ENCODE measurements around the gene MAD1L1.

MAD1L1 gene

DNA sequence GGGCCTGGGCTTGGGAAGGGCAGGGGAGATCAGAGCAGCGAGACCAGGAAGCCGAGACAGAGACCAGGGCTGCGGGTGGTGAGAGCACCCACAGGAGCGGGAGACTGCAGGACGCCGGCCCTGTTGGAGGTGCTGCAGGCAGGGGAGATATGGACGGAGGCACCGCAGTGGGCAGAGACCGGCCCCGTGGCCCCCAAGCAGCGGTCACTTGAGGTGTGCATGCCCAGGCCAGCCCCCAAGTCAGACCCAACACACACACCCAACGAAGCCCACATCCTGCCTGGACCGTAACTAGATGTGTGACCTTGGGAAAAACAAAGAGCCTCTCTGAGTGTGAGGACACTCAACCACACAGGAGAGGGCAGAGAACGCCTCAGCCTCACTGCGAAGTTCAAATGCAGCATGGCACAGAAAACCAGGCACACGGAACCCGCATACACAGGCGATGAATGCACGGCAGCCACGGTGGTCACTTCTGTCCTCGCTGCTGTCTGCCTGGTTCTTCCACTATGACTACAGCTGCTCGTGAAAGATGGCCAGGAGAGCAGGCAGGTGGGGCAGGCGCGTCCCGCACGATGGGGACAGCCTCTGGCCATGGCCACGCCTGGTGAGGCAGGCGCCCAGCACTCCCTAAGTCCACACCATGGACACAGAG lies 214.7 kb downstream of the MAD1L1 start:
- no peak for DNase-seq (ENCODE audit: low read depth)
- H3K4me3 ChIP-seq (replicated peaks; ENCODE audit: low read depth, low read length): no peak overlapping the region
- TF ChIP-seq, protein P1, sequence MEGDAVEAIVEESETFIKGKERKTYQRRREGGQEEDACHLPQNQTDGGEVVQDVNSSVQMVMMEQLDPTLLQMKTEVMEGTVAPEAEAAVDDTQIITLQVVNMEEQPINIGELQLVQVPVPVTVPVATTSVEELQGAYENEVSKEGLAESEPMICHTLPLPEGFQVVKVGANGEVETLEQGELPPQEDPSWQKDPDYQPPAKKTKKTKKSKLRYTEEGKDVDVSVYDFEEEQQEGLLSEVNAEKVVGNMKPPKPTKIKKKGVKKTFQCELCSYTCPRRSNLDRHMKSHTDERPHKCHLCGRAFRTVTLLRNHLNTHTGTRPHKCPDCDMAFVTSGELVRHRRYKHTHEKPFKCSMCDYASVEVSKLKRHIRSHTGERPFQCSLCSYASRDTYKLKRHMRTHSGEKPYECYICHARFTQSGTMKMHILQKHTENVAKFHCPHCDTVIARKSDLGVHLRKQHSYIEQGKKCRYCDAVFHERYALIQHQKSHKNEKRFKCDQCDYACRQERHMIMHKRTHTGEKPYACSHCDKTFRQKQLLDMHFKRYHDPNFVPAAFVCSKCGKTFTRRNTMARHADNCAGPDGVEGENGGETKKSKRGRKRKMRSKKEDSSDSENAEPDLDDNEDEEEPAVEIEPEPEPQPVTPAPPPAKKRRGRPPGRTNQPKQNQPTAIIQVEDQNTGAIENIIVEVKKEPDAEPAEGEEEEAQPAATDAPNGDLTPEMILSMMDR (IDR thresholded peaks at IDR 0.05; ENCODE audit: low read length, missing control alignments): no peak

DNA sequence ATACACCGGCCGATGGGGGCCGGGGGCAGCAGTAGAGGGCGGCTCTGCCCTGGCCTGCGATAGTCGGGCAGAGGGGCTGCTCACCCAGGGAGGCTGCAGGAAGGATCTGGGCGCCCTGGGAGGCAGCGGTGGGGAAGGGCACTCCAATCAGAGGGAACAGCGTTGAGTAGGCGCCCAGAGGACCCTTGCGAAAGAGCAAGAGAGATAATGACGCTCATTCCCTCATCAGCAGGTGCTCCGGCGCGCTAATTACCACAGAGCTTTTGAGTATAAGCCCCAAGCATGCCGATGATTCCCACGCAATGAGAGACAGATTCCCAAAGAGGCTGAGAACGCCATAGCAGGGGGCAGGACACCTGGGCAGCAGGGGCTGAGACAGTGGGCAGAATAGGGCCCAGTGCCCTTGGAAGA lies 215.3 kb downstream of the MAD1L1 start:
- H3K4me3 ChIP-seq (replicated peaks; ENCODE audit: low read depth, low read length): no peak overlapping the region
- TF ChIP-seq, protein P1 (IDR thresholded peaks at IDR 0.05; ENCODE audit: low read length, missing control alignments): no peak
- no peak for DNase-seq (ENCODE audit: low read depth)

DNA sequence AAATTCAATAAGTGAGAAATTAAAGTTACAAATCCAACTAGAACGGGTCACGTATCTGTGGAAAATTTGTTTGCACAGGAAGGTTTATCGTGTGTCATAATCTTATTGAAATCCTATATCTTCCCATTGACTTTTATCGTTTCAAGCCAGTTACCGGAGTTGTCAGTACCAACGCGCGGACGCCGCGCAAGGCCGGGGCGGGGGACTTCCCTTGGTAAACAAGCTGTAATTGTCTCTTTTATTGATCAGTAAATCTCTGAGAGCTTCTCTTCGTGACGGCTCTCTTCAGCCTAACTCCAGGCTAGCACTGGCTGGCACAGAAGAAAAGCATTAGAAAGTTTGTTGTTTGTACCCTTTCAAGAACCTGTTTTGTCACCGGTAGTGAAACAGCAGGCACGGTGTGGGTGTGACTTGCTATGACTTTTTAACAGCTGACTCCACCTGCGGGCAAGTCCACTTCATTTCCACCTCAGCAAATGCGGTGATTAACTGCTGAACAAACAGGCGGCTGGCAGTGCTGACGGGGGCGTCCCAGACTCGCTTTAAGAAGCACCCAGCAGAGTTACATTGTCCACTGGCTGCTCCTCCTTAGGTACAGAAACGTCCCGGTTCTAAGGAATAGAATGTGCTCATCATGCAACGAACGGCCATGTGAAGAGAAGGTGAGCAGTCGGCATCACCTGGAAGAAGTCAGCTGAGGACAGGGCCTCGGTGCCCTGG lies 215.8 kb downstream of the MAD1L1 start:
- TF ChIP-seq, protein P1 (IDR thresholded peaks at IDR 0.05; ENCODE audit: low read length, missing control alignments): no peak
- H3K4me3 ChIP-seq (replicated peaks; ENCODE audit: low read depth, low read length): no peak overlapping the region
- no peak for DNase-seq (ENCODE audit: low read depth)

DNA sequence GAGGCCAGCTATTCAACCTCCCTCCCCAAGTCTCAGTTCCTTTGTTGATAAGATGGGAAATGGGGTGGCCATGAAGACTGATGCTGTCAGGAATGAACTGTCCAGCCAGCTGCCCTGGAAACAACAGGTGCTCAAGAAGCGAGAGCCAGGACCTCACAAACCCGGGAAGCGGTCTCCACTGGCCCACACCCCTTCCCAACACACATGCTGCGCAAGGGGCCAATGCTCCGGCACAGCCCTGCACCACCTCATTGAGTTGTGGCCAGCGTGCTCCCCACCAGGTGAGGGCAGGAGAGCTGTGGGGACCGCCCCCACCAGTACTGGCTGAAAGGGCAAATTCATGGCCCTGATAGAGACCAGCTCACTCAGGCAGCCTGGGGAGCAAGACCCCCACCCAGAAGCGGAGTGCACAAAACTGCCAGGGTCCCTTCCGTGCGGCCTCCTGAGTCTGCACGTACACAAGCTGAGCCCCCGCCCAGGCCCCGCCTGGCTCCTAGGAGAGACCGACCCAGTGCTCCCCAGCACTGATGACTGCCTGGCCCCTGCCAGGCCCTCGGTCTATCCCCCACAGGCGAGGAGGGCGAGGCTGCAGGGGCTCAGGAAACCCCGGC lies 216.6 kb downstream of the MAD1L1 start:
- H3K4me3 ChIP-seq (replicated peaks; ENCODE audit: low read depth, low read length): no peak overlapping the region
- no peak for DNase-seq (ENCODE audit: low read depth)
- TF ChIP-seq, protein P1 (IDR thresholded peaks at IDR 0.05; ENCODE audit: low read length, missing control alignments): no peak

DNA sequence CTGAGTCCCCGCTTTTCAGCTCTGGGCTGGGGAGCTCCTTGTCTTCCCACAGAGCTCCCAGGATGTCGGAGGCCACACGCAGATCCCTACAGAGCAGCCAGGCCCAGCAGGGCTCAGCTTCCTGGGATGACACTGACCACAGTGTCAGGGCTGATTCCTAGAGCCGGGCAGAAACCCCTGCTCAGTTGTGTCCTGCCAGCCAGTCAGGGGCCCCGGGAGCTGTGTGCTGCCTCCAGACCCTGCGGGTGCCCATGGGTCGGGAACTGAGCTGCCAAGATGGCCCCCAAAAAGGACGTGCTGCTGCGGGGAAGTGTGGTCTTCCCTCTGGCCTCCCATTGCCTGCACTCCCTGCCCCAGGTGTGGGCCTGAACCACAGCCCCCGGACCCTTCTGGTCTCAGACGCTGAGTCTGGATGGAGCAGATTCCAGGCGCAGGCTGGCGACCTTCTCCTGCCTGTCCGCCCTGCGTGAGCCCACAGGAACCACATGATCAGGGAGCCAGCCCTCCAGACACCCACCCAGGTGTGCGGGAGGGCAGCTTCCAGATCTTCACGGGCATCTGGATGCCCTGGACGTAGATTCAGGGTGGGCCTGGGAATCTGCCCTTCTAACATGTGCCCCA lies 217.4 kb downstream of the MAD1L1 start:
- no peak overlapping the region for H3K4me3 ChIP-seq (replicated peaks; ENCODE audit: low read depth, low read length)
- TF ChIP-seq, protein P1 (IDR thresholded peaks at IDR 0.05; ENCODE audit: low read length, missing control alignments): no peak
- no peak for DNase-seq (ENCODE audit: low read depth)

DNA sequence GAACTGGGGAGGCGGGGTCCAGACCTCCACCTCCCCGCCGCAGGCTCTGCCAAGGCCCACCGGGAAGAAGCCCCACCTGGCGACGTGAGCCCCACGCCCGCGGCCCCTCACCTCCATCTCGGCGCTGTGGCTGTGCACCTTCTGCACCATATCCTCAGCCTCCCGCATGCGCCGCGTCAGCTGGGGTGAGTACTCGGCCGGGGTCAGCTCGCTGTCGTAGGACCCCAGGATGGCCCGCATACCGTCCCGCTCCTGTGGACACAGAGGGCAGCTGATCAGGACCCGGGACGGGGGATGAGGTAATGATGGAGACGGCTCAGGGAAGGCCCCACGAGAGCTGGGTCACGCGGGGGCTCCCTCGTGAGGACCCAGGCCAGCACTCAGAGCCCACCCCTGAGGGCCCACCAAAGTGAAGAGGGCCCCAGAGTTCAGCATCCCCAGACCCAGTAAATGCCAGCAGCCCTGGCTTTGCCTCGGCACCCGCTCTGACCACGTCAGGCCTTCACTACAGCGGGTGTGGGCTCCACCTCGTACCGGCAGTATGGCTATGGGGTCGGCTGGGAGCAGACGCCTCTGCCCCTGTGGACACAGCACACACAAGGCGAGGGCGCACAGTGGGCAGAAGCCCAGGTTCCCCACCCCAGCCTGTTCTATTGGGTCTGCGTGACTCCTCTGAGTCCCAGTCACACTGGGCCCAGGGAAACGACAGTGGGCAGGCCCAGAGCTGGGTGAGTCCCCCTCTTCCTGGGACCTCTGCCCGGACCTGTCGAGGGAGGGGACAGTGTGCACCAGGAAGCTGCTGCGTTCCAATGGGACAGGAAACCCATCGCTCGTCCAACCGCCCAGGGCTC lies 218.1 kb downstream of the MAD1L1 start:
- TF ChIP-seq, protein P1 (IDR thresholded peaks at IDR 0.05; ENCODE audit: low read length, missing control alignments): no peak
- DNase-seq (ENCODE audit: low read depth): no peak

More for the DNA sequence above, 218.1 kb downstream of the MAD1L1 start:
- no peak overlapping the region for H3K4me3 ChIP-seq (replicated peaks; ENCODE audit: low read depth, low read length)
